GM21367 (cell line): ENCODE results near the gene SPATA25.
"Not testable (repeated sequence)": the region's sequence is repeated elsewhere in the genome, so short reads cannot be mapped to it uniquely, and the experiment has no call there.

Experiments used
- ATAC-seq: cut with Tn5 transposase; IDR thresholded peaks from one replicate; pipeline ENCODE4 v1.9.1; 2021; ENCODE audit not compliant: unreplicated experiment

Gene SPATA25

GRCh38 chr20:45917790-45918141 is 30.3 kb upstream of the SPATA25 start:
- ATAC-seq = no peak

- no peak for ATAC-seq
Observed at GRCh38 chr20:45913116-45913515, 25.7 kb upstream of the SPATA25 start.

- ATAC-seq = no peak
Observed at GRCh38 chr20:45912344-45912682, 24.9 kb upstream of the SPATA25 start.

GRCh38 chr20:45911486-45912343 is 24.3 kb upstream of the SPATA25 start, which contains the start of gene PLTP:
Gene PLTP (minus strand): TSS chr20:45912155. CDS start chr20:45911452, 703 bp downstream.
- no peak for ATAC-seq

GRCh38 chr20:45910670-45911485 is 23.5 kb upstream of the SPATA25 start:
- ATAC-seq = peak; percentile 69

- ATAC-seq = no peak
Observed at GRCh38 chr20:45909817-45910669, 22.6 kb upstream of the SPATA25 start.

GRCh38 chr20:45909336-45909808 is 21.9 kb upstream of the SPATA25 start:
- ATAC-seq = no peak

GRCh38 chr20:45908084-45908483 is 20.7 kb upstream of the SPATA25 start:
- no peak for ATAC-seq

- ATAC-seq = no peak
Observed at GRCh38 chr20:45907219-45907948, 20.0 kb upstream of the SPATA25 start.

- no peak for ATAC-seq
Observed at GRCh38 chr20:45905505-45906079, 18.2 kb upstream of the SPATA25 start.

GRCh38 chr20:45904583-45905504 is 17.4 kb upstream of the SPATA25 start:
- no peak for ATAC-seq

- no peak for ATAC-seq
Observed at GRCh38 chr20:45902199-45902701, 14.8 kb upstream of the SPATA25 start.

- not testable (repeated sequence) for ATAC-seq
Observed at GRCh38 chr20:45901332-45901731, 13.9 kb upstream of the SPATA25 start.

- no peak for ATAC-seq
Observed at GRCh38 chr20:45899046-45899835, 11.8 kb upstream of the SPATA25 start.

- ATAC-seq = no peak
Observed at GRCh38 chr20:45898285-45898684, 10.9 kb upstream of the SPATA25 start.

GRCh38 chr20:45897692-45898091 is 10.3 kb upstream of the SPATA25 start:
- no peak for ATAC-seq

- no peak for ATAC-seq
Observed at GRCh38 chr20:45897289-45897688, 9.9 kb upstream of the SPATA25 start.

- ATAC-seq = no peak
Observed at GRCh38 chr20:45896641-45897161, 9.3 kb upstream of the SPATA25 start.
